GM18499 (cell line): ENCODE measurements around the gene SLC9A7.

Source experiments
- ATAC-seq: cut with Tn5 transposase; IDR thresholded peaks from one replicate; pipeline ENCODE4 v1.9.1; 2021; ENCODE audit warnings: moderate number of reproducible peaks; ENCODE audit not compliant: insufficient read depth, unreplicated experiment

SLC9A7 gene

GRCh38 chrX:46618947-46619346 is 140.0 kb downstream of the SLC9A7 start:
- ATAC-seq, result no peak

- ATAC-seq, result no peak
Observed at GRCh38 chrX:46617906-46618305, 141.0 kb downstream of the SLC9A7 start.

GRCh38 chrX:46611658-46612362 is 147.1 kb downstream of the SLC9A7 start:
- ATAC-seq, result no peak

GRCh38 chrX:46610070-46610658 is 148.8 kb downstream of the SLC9A7 start:
- ATAC-seq, result no peak

- no peak for ATAC-seq
Observed at GRCh38 chrX:46607916-46608315, 151.0 kb downstream of the SLC9A7 start.

GRCh38 chrX:46602468-46603102 is 156.3 kb downstream of the SLC9A7 start:
- no peak for ATAC-seq

GRCh38 chrX:46601283-46601682 is 157.6 kb downstream of the SLC9A7 start:
- ATAC-seq, result no peak

GRCh38 chrX:46599051-46599560 is 159.8 kb downstream of the SLC9A7 start:
- no peak for ATAC-seq

- ATAC-seq, result no peak
Observed at GRCh38 chrX:46597771-46598170, 161.1 kb downstream of the SLC9A7 start.

- ATAC-seq, result no peak
Observed at GRCh38 chrX:46597208-46597607, 161.7 kb downstream of the SLC9A7 start.

- ATAC-seq, result no peak
Observed at GRCh38 chrX:46595084-46595483, 163.8 kb downstream of the SLC9A7 start.

- no peak for ATAC-seq
Observed at GRCh38 chrX:46589977-46590723, 168.8 kb downstream of the SLC9A7 start.

GRCh38 chrX:46588263-46588662 is 170.7 kb downstream of the SLC9A7 start:
- no peak for ATAC-seq

- no peak for ATAC-seq
Observed at GRCh38 chrX:46587753-46588171, 171.2 kb downstream of the SLC9A7 start.

GRCh38 chrX:46587158-46587557 is 171.8 kb downstream of the SLC9A7 start:
- no peak for ATAC-seq

GRCh38 chrX:46584736-46585135 is 174.2 kb downstream of the SLC9A7 start:
- ATAC-seq, result no peak

GRCh38 chrX:46582966-46583365 is 176.0 kb downstream of the SLC9A7 start:
- no peak for ATAC-seq

- no peak for ATAC-seq
Observed at GRCh38 chrX:46582325-46582724, 176.6 kb downstream of the SLC9A7 start.

- no peak for ATAC-seq
Observed at GRCh38 chrX:46580613-46581012, 178.3 kb downstream of the SLC9A7 start.

GRCh38 chrX:46579250-46579649 is 179.7 kb downstream of the SLC9A7 start:
- no peak for ATAC-seq
